ENCODE measurements around the gene KREMEN1. TPM values are rescaled to one million over a fixed set of nuclear protein-coding genes. Genes with fewer than 3 reads are reported as not detected.

KREMEN1 gene
- total and polyA plus RNA-seq, 2 of the 4 experiments (the other 2 are of a cell fraction): 2.9 to 4.6 TPM

DNA sequence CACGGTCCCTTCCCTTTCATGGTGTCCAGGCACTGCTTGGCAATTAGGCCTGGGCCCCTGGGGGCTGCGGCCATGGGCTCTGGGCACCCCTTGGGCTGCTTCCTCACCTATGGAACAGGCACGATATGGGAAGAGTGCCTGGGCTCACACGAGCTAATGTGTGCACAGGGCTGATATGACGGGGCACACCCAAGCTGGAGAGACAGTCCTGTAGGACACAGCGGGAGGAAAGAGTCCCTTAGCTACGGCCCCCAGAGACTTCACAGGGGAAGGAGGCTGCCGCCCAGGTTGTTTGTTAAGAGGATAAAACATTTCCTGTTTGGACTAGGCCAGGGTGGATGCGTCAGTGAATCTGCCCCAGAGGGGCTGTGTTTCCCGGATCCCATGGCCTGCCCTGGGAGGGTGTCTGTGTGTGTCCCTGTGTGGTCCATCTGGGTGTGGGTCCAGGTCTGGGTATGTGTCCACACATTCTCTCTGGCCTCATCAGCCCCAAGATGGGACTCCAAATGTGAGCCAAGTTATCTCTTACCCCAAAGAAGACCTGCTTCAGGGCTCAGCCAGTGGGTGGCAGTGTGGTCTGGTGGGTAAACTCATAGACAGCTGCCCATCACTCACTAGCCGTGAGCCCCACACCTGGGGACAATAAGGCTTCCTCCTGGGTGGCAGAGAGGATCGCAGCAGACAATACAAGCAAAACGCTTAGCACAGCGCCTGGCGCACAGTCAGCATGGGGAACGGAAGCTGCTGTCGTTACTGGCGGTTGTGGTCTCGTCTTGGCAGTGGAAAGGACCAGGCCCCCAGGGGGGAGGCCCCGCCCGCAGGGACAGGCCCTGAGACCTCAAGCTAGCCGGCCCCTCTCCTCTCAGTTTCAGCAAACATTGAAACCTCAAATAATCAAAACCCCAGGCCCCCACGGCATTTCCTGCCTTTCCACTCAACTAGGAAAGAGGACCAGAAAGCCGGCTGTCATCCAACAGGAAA lies 129.7 kb downstream of the KREMEN1 start:
- dilution Hi-C loops (cut with HindIII; ENCODE audit: low sequenced_read_pairs, unreplicated experiment): no loop called here
- Histone ChIP-seq H3K23ac (ENCODE audit: low read depth, low read length) (peak overlapping the region; percentile 16; the same call in 1 of the 2 replicates), H3K9me3 (ENCODE audit: control insufficient read depth, insufficient read depth, low read length) (no peaks in the 10 kb centered on the region)

More for the DNA sequence above, 129.7 kb downstream of the KREMEN1 start:
- peak overlapping the region; percentile 28 for H2BK5ac ChIP-seq (ENCODE audit: low read depth, low read length, poor library complexity, severe bottlenecking)
- peak overlapping the region; percentile 11 for H2AK9ac ChIP-seq (replicated peaks; ENCODE audit: low read depth, low read length, poor library complexity)
- peak; percentile 55 for DNase-seq
- peak overlapping the region; percentile 53; the same call in 1 of the 2 replicates for H3K14ac ChIP-seq (replicated peaks; ENCODE audit: low read depth, low read length)
- ChIA-PET CTCF (interaction anchor here (0.6 to 1.9 kb wide), 6 partner anchors 20 to 275 kb away, joined by 3 to 9 read pairs (median 5); no protein-coding TSS in a partner anchor), POLR2A (ENCODE audit: unreplicated experiment) (interaction anchor here (0.5 to 0.6 kb wide), 2 partner anchors 27 to 60 kb away, joined by 3 read pairs; no protein-coding TSS in a partner anchor)
- H3K4me2 ChIP-seq (ENCODE audit: low read depth, low read length): peak overlapping the region; percentile 11; the same call in 1 of the 2 replicates
- peak; percentile 40 for ATAC-seq (ENCODE audit: low read depth)
- TF ChIP-seq RFX5 (IDR thresholded peaks at IDR 0.05; ENCODE audit: low read depth, low read length): no peak
- TF ChIP-seq RAD21 (IDR thresholded peaks at IDR 0.05; ENCODE audit: low read length): no peak; the same call in 1 of the 2 replicates
- TF ChIP-seq POLR2A (IDR thresholded peaks at IDR 0.05; ENCODE audit: low read depth, low read length): no peak
- TF ChIP-seq, protein P1, sequence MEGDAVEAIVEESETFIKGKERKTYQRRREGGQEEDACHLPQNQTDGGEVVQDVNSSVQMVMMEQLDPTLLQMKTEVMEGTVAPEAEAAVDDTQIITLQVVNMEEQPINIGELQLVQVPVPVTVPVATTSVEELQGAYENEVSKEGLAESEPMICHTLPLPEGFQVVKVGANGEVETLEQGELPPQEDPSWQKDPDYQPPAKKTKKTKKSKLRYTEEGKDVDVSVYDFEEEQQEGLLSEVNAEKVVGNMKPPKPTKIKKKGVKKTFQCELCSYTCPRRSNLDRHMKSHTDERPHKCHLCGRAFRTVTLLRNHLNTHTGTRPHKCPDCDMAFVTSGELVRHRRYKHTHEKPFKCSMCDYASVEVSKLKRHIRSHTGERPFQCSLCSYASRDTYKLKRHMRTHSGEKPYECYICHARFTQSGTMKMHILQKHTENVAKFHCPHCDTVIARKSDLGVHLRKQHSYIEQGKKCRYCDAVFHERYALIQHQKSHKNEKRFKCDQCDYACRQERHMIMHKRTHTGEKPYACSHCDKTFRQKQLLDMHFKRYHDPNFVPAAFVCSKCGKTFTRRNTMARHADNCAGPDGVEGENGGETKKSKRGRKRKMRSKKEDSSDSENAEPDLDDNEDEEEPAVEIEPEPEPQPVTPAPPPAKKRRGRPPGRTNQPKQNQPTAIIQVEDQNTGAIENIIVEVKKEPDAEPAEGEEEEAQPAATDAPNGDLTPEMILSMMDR (conservative IDR thresholded peaks at IDR 0.05; ENCODE audit: low read depth, low read length): peak; percentile 38
- TF ChIP-seq MAZ (IDR thresholded peaks at IDR 0.05; ENCODE audit: borderline replicate concordance, low read depth, low read length): no peak
- peak overlapping the region; percentile 78 for H4K91ac ChIP-seq (ENCODE audit: insufficient read depth, low read depth, low read length)
- peak overlapping the region; percentile 28 for H4K5ac ChIP-seq (ENCODE audit: low read depth, low read length)
- peak overlapping the region; percentile 23; the same call in 2 of the 3 replicates for H2BK15ac ChIP-seq (ENCODE audit: low read depth, low read length)
- no peaks in the 10 kb centered on the region for H3K79me1 ChIP-seq (ENCODE audit: low read depth in 1 of 2, low read length in 2 of 2)
- H4K8ac ChIP-seq (ENCODE audit: low read depth in 2 of 2, low read length in 2 of 2): peak overlapping the region; percentile 42 to 91; a peak in 3 of 4 replicates
- peak overlapping the region; percentile 82 for H2BK20ac ChIP-seq (ENCODE audit: low read depth, low read length)
- no peak overlapping the region for H3K27ac ChIP-seq (ENCODE audit: insufficient read depth, low read length)
- intact Hi-C loops (cut with micrococcal nuclease): loop anchor here (2.0 kb wide), 1 partner anchor 42 kb away; no protein-coding TSS in a partner anchor
- peak overlapping the region; percentile 85 for H2AFZ ChIP-seq (replicated peaks; ENCODE audit: low read length, poor library complexity)
- H3K4me1 ChIP-seq (ENCODE audit: control insufficient read depth, insufficient read depth, low read length): peaks cover 9% of the 10 kb centered on the region; the same call in 1 of the 2 replicates
- WGBS, 2 experiments (ENCODE audit: extremely low coverage in 2 of 2, insufficient read length in 1 of 2): 80% methylated on average over 4 of the region's 24 CpGs; no CpG with 5 or more reads in 1 of the 2 experiments
- peak overlapping the region; percentile 82 for H2AK5ac ChIP-seq (ENCODE audit: low read depth, low read length)
- no peak overlapping the region for H3K18ac ChIP-seq (ENCODE audit: low read depth, low read length)
- H3K4ac ChIP-seq (ENCODE audit: low read depth, low read length): peak overlapping the region; percentile 71
- no peaks in the 10 kb centered on the region for H3K36me3 ChIP-seq (ENCODE audit: control insufficient read depth, insufficient read depth, low read length)
- H4K20me1 ChIP-seq (ENCODE audit: insufficient read depth, low read length): no peaks in the 10 kb centered on the region
- peaks cover 15% of the 10 kb centered on the region for H3K9me1 ChIP-seq (ENCODE audit: insufficient read depth, low read length)
- BruUV-seq (replicated peaks): no TSS peak
- H3K4me3 ChIP-seq (ENCODE audit: insufficient read depth, low read depth, low read length): no peak overlapping the region
- in situ Hi-C loops (cut with MboI; ENCODE audit: low sequenced_read_pairs): no loop called here
- no peak overlapping the region; the same call in 1 of the 2 replicates for H3K56ac ChIP-seq (ENCODE audit: extremely low read depth, insufficient read depth, low read length)
- H3K27me3 ChIP-seq (ENCODE audit: control insufficient read depth, insufficient read depth, low read length): peaks cover 13% of the 10 kb centered on the region
- H2BK120ac ChIP-seq (ENCODE audit: low read depth, low read length): peak overlapping the region; percentile 78
- H3K9ac ChIP-seq (ENCODE audit: low read depth, low read length): no peak overlapping the region
